HL-60/S4 treated with retinoic acid at 250 ng/mL for 4 days and 3 days (cell line): ENCODE results near the gene CNTN5.

Experiments
- in situ Hi-C: fragments of 300-500 bp; cut with MboI; formaldehyde crosslinking; loops from 2 replicates; pipeline ENCODE4 v1.7.0; 2022; ENCODE audit warnings: low sequenced_read_pairs

CNTN5 gene

DNA sequence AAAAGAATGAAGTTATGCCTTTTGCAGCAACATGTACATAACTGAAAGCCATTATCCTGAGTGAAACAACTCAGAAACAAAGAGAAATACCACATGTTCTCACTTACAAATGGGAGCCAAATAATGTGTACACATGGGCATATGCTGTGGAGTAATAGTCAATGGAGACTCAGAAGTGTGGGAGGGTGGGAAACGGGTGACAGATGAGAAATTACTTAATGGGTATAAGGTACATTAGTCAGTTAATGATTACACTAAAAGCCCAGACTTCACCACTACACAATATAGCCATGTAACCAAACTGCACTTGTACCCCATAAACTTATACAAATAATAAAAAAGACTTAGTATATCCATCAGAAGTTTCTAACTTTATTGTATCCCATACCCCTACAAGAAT, 992.3 kb downstream of the CNTN5 start:
- in situ Hi-C loops: no loop called here

DNA sequence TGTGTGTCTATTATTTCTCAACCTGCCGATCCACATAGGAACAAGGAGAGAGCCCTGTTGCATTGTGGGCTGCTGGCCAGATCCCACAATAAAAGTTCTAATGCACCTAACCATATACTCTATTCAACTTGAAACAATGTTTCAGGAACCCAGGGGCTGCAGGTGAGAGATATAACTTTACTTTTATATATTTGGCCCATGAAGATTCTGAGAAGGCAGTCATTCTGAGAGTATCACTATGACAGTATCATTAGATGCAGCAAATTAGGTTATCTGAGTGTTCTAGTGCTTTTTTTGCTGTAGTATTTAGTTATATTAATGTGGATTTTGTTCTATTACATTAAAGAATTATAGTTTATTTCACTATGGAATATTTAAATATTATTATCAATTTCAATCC, 1011.2 kb downstream of the CNTN5 start:
- in situ Hi-C loops: no loop called here

DNA sequence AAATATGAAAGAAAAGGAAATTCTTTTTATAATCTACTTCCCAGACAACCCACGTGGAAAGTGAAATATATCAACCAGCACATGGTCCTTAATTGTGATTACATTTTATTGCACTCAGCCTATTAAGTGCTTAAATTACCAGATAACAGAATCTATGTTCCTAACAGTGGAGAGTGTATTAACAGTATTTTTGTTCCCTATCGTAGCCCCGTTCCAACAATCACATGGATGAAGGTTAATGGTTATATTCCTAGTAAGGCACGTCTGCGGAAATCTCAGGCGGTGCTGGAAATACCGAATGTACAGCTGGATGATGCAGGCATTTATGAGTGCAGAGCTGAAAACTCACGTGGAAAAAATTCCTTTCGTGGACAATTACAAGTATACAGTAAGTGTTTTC, 1040.3 kb downstream of the CNTN5 start:
- in situ Hi-C loops: no loop called here

GRCh38 chr11:100066399-100066798, 1045.7 kb downstream of the CNTN5 start:
- in situ Hi-C loops: no loop called here

DNA sequence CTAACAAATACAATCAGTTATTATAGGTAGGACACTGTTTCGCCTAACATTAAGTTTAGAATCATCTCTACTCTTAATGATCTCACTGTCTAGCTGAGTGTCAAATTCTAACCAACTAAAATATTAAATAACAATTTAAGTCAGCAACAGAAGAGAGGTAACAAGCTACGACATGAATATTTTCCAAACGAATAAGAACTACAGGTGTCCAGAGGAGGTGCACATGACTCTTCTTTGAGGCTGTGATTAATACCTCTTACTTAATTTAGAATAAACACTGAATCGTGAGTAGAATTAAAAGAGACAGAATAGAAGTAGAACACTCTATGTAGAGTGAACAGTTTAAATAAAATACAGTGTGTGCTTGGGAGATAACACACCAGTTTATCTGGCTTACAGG, 1047.4 kb downstream of the CNTN5 start:
- in situ Hi-C loops: no loop called here

DNA sequence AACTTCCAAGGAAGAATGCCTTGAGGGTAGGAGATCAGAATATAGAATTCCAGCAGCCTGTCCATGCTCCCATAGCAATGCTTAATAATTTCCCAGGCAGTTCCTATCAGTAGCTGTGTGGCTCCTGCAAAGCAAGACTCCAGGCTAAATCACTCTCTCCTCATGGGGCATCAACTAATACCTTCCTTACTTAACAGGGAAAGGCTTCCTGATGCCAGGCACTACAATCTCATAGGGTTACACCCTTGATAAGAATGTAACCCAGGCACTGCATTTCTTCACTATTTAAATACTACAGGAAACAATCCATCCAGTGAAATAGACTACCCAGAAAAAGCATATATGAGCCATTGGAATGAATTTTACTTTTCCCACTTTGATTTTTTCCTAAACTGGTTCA, 1051.4 kb downstream of the CNTN5 start:
- in situ Hi-C loops: no loop called here

DNA sequence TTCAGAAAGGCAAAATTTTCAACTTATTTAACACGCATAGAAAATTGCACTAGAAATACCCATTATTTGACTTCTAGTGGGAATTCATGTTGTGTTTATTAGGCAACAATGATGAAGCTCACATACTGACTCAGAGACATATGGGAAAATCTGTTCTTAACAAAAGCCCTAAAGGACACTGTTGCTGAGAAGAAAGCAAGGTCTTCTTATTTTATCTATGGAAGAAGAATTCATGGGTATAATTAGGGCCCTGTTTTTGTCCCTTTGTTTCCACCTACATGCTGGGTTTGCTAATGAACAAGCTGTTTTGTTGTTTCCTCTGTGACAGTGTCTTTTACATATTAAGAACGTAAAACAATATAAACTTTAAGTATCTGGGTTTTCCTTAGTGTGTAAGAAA, 1059.6 kb downstream of the CNTN5 start:
- in situ Hi-C loops: no loop called here

DNA sequence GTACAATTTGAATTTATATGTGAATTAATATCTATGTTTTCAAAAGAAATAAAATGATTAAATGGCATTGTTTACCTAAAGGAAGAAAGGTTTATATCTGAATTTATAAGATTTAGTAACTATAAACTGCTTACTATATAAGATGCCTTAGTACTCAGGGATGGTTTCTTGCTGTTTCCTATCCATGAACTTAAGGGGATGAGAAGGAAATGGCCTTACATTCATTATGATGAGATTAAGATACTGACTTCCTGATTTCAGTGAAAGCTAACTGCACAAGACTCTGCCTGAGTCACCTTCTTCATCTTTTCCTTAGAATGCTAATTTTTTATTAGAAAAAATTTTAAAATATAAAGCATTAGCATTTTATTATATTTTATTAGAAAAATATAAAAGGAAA, 1060.1 kb downstream of the CNTN5 start:
- in situ Hi-C loops: no loop called here

GRCh38 chr11:100093698-100094097, 1072.9 kb downstream of the CNTN5 start:
- in situ Hi-C loops: no loop called here

DNA sequence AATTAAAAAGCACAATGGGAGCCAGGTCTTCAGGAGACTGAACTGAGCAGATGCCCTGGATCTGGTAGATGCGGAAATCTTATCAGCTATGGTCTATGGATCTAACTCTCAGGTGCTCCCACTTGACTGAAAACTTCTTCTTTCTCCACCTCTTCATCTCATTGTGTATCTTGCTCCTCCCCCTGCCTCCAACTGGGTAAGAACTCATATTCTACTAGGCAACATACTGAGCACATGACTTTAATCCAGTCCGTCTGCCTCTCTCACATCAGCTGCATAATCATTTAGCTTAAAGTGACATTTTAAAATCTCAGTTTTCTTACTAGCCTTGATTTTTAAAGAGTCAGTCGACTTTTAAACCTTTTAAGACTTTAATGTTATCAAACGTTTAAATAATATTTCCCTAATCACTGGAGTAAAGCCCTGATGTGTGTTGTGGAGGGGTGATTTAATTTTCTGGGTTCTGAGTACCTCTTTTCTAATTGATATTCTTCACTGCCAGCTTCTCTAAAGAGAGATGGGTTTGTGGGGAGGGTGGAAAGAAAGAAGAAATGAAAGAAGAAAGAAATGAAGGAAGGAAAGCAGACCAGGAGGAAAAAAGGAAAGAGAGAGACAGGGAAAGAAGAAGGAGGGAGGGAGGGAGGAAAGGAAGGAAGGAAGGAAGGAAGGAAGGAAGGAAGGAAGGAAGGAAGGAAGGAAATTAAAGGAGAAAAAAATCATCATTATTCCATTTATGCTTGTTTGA, 1073.5 kb downstream of the CNTN5 start:
- in situ Hi-C loops: no loop called here

GRCh38 chr11:100095809-100096208, 1075.1 kb downstream of the CNTN5 start:
- in situ Hi-C loops: no loop called here

GRCh38 chr11:100098560-100098959, 1077.8 kb downstream of the CNTN5 start:
- in situ Hi-C loops: no loop called here

- in situ Hi-C loops: no loop called here
Observed at GRCh38 chr11:100105255-100105981, 1084.7 kb downstream of the CNTN5 start.

DNA sequence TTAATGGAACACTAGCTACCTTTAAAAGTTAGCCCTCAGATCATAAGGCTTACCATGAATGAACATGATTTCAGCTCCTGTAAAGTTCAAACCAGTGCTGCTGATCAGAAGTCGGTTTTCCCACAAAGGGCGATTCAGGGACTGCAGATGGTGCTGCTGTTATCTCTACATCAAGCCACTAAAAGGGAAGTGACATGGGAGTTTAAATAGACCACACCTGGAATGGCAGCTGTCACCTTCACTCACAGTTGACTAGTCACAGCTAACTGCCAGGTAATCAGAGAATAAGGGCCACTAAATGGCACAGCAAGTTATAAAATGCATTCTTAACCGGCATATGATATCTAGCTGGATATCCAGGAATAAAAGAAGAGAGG, 1085.2 kb downstream of the CNTN5 start:
- in situ Hi-C loops: no loop called here

DNA sequence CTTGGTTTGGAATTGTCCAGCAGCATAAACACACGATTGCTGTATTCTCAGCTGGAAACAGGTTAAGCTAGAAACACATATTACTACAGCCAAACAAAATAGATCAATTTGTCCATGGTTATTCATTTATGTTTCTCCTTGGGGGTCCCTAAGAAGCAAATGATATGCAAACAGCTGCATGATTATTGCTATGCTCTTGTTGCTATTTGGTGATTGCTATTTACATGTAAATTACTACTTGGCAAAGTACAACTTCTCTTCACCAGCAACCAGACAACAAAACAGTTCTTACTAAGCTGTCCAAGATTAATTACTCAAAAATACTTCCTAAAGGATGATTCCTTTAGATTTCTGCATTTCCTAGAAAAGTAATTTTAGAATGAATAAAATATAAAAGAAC, 1098.4 kb downstream of the CNTN5 start:
- in situ Hi-C loops: no loop called here

GRCh38 chr11:100133114-100133513, 1112.4 kb downstream of the CNTN5 start:
- in situ Hi-C loops: no loop called here

DNA sequence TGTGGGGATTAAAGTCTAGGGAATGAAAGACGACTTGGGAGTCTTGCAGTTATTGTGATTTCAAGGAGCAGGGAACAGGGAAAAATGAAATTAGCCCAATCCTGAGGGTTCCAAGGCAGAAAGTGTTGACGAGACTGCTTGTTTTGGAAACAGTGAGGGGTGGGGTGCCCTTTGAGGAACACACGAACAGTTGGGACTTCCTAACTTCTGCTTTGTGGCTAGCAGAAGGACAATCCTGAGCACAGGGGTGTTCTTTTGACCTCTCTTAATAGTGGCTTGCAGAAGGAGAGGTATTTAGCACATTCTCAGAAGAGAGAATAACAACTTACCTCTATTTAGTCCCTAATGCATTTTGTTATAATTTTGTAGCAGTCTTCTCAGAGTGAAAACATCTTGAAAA, 1120.5 kb downstream of the CNTN5 start:
- in situ Hi-C loops: no loop called here

- in situ Hi-C loops: no loop called here
Observed at GRCh38 chr11:100151944-100152343, 1131.2 kb downstream of the CNTN5 start.

- in situ Hi-C loops: no loop called here
Observed at GRCh38 chr11:100152766-100153165, 1132.0 kb downstream of the CNTN5 start.

DNA sequence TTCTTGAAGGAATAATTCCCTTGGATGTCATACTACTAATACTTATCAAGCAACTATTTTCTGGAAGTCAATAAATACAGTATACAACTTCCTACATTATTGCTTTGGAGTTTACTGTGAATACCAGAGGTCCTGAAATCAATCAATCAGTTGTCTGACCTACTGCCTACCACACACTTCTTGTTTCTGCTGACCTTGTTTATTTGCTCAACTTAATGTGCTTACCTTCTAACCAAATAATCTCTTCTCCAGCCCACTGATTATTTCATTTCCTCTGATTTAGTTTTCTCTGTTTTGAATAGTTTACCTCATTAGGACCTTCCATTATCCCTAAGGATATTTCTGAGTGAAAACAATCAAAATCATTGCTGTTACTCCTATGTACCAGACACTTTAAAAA, 1142.7 kb downstream of the CNTN5 start:
- in situ Hi-C loops: no loop called here

GRCh38 chr11:100174881-100175280, 1154.1 kb downstream of the CNTN5 start:
- in situ Hi-C loops: no loop called here

DNA sequence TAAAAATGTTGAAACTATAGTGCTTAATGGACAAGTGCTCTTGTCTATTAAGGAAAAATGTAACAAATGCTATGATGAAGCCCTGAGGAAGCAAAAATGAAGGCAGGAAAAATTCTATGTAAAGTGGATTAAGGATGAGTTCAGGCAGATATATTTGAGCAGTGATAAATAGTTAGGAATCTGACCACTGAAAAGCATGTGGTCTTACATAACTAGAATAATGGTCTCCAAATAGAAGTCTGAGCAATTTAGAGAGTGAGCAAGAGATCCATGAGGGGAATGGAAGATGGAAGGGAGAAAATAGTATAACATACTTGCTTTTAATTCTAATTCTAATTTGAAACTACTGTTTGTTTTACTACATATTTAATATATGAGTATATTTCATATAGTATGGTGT, 1155.7 kb downstream of the CNTN5 start:
- in situ Hi-C loops: no loop called here

DNA sequence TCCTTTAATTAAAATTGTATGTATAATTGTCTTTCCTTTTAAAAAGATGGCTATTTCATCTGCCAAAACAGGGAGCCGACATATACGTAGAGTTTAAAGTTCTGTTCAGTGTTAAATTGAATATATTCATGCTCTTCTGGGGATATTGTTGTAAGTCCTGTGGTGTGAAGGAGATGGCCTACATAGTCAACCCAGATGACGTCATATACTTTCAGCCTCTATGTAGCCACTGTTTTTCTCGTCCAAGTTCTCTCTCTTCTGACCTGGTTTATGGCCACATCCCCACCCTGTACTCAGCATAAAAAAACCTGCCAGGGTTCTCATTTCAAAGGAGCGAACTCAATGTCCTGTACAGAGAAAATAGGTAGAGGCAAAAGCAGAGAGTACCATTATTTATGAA, 1156.9 kb downstream of the CNTN5 start:
- in situ Hi-C loops: no loop called here
